Posterior cingulate gyrus (tissue), 11 donors: ENCODE results near the gene SRGAP3.

ENCODE experiments used
- DNase-seq, 10 donors: peaks; one replicate each; pipeline versions ENCODE4 v3.0.0 to v3.0.0-alpha.2; 2020 to 2021; ENCODE audit warnings: mixed read lengths in 3 of 10
- intact Hi-C: fragments of 100-400 bp; cut with DNase I; formaldehyde crosslinking; loops from one replicate; pipeline ENCODE4 v1.15.1; 2023

Gene SRGAP3

GRCh38 chr3:9156604-9157003 is 92.8 kb downstream of the SRGAP3 start:
- no peak for DNase-seq
- intact Hi-C loops: no loop called here

GRCh38 chr3:9155028-9155427 is 94.4 kb downstream of the SRGAP3 start:
- DNase-seq: no peak
- intact Hi-C loops: no loop called here

GRCh38 chr3:9153904-9154619 is 95.4 kb downstream of the SRGAP3 start:
- intact Hi-C loops: no loop called here
- peak in 7 of 10 donors; percentile 26 to 92 (median 61) for DNase-seq

GRCh38 chr3:9151240-9151639 is 98.2 kb downstream of the SRGAP3 start:
- intact Hi-C loops: no loop called here
- no peak for DNase-seq

- intact Hi-C loops: no loop called here
- DNase-seq: no peak
These were observed 99.9 kb downstream of the SRGAP3 start for GRCh38 chr3:9149566-9149965.

- intact Hi-C loops: no loop called here
- DNase-seq: no peak
These were observed 101.6 kb downstream of the SRGAP3 start for GRCh38 chr3:9147896-9148266.

GRCh38 chr3:9147215-9147895 is 102.1 kb downstream of the SRGAP3 start:
- no peak for DNase-seq
- intact Hi-C loops: no loop called here

GRCh38 chr3:9146367-9147071 is 102.9 kb downstream of the SRGAP3 start:
- no peak for DNase-seq
- intact Hi-C loops: no loop called here

GRCh38 chr3:9143184-9143583 is 106.3 kb downstream of the SRGAP3 start:
- DNase-seq: peak in 1 of 10 donors; percentile 43
- intact Hi-C loops: no loop called here

- intact Hi-C loops: no loop called here
- no peak for DNase-seq
These were observed 107.1 kb downstream of the SRGAP3 start for GRCh38 chr3:9142362-9142761.

GRCh38 chr3:9141928-9142289 is 107.5 kb downstream of the SRGAP3 start:
- peak in 1 of 10 donors; percentile 2 for DNase-seq
- intact Hi-C loops: no loop called here

- peak in 1 of 10 donors; percentile 22 for DNase-seq
- intact Hi-C loops: no loop called here
These were observed 110.1 kb downstream of the SRGAP3 start for GRCh38 chr3:9139366-9139765.

- intact Hi-C loops: no loop called here
- no peak for DNase-seq
These were observed 111.8 kb downstream of the SRGAP3 start for GRCh38 chr3:9137676-9138075.

- DNase-seq: peak in 1 of 10 donors; percentile 75
- intact Hi-C loops: no loop called here
These were observed 112.5 kb downstream of the SRGAP3 start for GRCh38 chr3:9136746-9137465.

GRCh38 chr3:9135930-9136525 is 113.4 kb downstream of the SRGAP3 start:
- intact Hi-C loops: no loop called here

GRCh38 chr3:9135526-9135925 is 113.9 kb downstream of the SRGAP3 start:
- DNase-seq: peak in 1 of 10 donors; percentile 67
- intact Hi-C loops: no loop called here

More at GRCh38 chr3:9135930-9136525, 113.4 kb downstream of the SRGAP3 start:
- peak in 7 of 10 donors; percentile 45 to 94 (median 65) for DNase-seq

GRCh38 chr3:9133656-9134055 is 115.8 kb downstream of the SRGAP3 start:
- no peak for DNase-seq
- intact Hi-C loops: no loop called here

- DNase-seq: peak in 4 of 10 donors; percentile 47 to 90 (median 86)
- intact Hi-C loops: no loop called here
These were observed 118.8 kb downstream of the SRGAP3 start for GRCh38 chr3:9130345-9131305.

- DNase-seq: no peak
- intact Hi-C loops: no loop called here
These were observed 120.1 kb downstream of the SRGAP3 start for GRCh38 chr3:9129365-9129764.
